SK-N-MC (cell line): Measurements from ENCODE around the gene SPTBN4.

Experiments
- EZH2 ChIP-seq: fragments of 200-600 bp; sonication (generic); IDR thresholded peaks from one replicate; pipeline ENCODE4 v1.6.1; 2017; ENCODE audit warnings: antibody characterized with exemption
- FOXP2 ChIP-seq: optimal IDR thresholded peaks from 2 replicates; pipeline ENCODE3; 2011; ENCODE audit warnings: mild to moderate bottlenecking, moderate library complexity; ENCODE audit not compliant: insufficient read depth; ENCODE audit errors: extremely low read length, control extremely low read depth
- POLR2AphosphoS5 ChIP-seq: IDR thresholded peaks from 2 replicates; pipeline ENCODE4 v1.6.1; 2012; ENCODE audit warnings: mild to moderate bottlenecking, low read depth, low read length, borderline replicate concordance

DNA sequence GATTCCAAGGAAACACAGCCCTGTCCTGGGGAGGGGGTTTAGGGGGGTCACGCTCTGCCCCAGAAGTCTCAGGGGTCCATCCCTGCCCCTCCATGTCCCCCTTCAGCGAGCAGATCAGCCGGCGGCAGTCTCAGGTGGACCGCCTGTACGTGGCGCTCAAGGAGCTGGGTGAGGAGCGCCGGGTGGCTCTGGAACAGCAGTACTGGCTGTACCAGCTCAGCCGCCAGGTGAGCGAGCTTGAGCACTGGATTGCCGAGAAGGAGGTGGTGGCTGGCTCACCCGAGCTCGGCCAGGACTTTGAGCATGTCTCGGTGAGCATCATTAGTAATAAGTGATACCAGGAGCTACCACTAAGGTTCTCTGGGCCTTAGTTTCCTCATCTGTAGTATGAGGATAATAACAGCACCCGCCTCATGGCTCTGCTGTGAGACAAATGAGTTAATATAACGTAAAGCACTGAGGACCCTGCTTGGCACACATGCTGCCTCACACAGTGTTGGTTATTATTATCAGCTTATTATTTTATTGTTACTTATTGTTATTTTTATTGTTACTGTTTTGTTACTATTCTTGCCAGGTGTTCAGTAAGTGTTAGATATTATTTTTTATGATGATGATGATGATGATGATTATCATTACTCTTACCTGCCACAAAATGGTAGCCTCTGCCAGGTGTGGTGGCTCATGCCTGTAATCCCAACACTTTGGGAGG is 89.3 kb downstream of the SPTBN4 start:
- no peak for TF ChIP-seq POLR2AphosphoS5
- TF ChIP-seq EZH2 = no peak
- no peak for TF ChIP-seq FOXP2
